HG02884 (cell line): ENCODE results near the gene APOO.
"Not testable (repeated sequence)": the region's sequence is repeated elsewhere in the genome, so short reads cannot be mapped to it uniquely, and the experiment has no call there.

Experiments used
- ATAC-seq: cut with Tn5 transposase; IDR thresholded peaks from one replicate; pipeline ENCODE4 v1.9.1; 2021; ENCODE audit warnings: mild to moderate bottlenecking, moderate library complexity; ENCODE audit not compliant: unreplicated experiment

Gene APOO

GRCh38 chrX:23904096-23904495 is 3.6 kb downstream of the APOO start:
- ATAC-seq = no peak

DNA sequence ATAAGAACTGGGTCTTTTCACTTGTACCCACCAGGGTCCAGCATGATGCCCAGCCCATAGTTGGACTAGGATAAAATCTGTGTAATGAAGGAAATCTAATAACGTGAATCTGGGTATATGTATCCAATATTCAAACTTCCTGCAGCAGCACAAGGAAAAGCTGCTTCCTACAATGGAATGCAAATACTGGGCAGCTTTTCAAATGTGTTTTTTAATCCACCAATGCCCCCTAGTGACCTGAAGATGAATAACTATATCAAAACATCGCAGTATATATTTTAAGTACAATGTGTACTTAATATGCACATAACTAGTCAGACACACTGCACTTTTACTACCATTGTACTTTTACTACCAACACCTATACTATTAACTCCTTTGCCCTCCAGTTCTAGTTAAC is 5.3 kb downstream of the APOO start:
- ATAC-seq = no peak

- ATAC-seq = peak; percentile 55
These were observed 5.9 kb downstream of the APOO start for GRCh38 chrX:23901805-23902204.

DNA sequence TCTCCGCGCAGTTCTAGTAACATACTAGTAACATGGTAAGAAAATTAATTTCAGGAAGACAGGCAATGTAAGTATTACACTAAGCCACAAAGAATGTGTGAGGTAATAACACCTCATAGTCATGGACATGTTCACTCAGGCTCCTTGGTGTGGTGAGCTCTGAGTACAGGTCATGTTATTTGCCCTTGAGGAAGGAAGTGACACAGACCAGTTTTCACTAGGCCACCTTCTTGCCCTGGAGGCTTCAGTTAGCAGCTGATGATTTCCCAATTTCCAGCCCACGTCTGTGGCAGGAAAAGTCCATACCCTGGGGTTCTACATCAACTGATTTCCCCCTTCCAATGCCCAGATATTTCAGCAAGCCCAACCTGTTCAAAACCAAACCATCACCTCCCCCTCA is 6.7 kb downstream of the APOO start:
- no peak for ATAC-seq

DNA sequence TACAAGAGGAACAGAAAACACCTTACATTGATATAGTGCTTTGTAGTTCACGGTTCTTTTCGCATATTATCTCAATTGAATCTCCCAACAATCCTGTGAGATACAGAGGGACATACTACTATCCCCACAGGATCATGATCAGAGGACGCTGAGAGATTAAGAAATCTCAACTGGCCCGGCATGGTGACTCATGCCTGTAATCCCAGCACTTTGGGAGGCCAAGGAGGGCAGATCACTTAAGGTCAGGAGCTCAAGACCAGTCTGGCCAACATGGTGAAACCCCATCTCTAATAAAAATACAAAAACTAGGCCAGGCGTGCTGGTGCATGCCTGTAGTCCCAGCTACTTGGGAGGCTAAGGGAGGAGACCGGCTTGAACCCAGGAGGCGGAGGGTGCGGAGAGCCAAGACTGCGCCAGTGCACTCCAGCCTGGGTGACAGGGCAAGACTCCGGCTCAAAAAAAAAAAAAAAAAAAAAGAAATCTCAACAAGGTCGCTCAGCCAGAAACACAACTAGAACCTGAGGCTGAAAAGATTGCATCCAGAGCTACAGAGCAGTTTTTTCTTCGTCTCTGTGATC is 7.4 kb downstream of the APOO start:
- ATAC-seq = no peak

- ATAC-seq = no peak
These were observed 9.3 kb downstream of the APOO start for GRCh38 chrX:23898412-23898959.

DNA sequence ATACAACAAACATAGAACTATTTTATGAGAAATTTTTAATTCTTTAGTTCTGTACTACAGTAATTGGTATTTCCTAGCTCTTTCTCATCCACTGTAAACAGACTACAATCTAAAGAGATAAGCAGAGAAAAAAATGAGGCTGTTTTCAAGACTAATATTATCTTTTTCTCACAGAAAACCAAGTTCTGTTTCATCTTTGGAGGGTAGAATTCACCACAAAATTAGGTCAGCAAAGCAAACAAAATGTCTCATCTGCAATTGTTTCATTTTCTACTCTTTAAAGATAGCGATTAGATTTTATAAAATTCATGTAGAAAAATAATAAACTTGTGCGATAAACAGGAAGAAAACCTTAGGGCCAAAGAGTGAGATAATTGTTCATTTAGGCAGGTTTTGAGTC is 10.8 kb downstream of the APOO start:
- no peak for ATAC-seq

DNA sequence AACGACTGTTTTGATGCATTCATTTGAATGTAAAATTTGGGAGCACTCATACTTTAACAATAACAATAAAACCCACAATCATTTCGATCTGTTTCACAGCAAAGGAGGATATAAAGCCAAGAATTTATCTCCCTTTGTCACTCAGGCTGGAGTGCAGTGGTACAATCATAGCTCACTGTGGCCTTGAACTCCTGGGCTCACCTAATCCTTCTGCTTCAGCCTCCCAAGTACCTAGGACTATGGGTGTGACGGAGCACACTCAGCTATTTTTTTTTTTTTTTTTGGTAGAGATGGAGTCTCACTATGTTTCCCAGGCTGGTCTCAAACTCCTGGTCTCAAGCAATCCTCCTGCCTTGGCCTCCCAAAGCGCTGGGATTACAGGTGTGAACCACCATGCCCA is 11.2 kb downstream of the APOO start:
- ATAC-seq = not testable (repeated sequence)

GRCh38 chrX:23894993-23895392 is 12.7 kb downstream of the APOO start:
- ATAC-seq = not testable (repeated sequence)

DNA sequence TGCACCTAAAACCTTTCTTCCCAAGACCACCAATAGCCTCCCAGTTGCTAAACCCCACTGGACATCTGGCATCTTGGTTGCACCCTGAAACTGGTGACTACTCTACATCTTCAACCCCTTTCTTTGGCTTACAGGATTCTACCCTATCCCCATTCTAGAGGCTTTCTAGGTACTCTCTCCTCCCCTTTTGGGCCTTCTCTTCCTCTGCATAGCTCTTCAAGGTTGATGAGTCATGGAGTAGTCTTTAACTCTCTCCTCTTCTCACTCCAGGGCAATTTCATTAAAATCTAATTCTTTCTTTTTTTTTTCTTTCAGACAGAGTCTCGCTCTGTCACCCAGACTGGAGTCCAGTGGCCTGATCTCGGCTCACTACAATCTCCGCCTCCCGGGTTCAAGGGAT is 16.8 kb downstream of the APOO start:
- no peak for ATAC-seq

DNA sequence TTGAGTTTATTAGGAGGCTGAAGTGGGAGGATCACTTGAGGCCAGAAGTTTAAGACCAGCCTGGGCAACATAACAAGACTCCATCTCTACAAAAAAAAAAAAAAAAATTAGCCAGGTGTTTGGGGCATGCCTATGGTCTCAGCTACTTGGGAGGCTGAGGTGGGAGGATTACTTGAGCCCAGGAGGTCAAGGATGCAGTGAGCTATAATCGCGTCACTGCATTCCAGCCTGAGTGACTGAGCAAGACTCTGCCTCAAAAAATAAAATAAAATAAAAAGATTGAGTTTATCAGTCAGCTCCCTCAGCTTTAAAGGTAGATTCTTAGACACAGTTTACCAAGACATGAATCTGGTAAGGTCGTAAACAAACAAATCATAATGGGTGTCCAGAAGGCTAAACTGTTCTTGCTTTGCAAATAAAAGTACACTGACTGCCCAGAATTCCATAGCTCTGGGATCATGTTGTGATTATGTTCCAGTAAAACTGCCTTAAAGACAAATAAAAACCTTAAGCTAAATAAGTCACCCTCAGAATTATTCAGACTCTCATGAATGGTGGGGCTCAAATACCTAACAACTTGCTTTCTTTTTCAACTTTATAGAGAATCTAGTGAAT is 18.7 kb downstream of the APOO start:
- no peak for ATAC-seq

- ATAC-seq = no peak
These were observed 19.8 kb downstream of the APOO start for GRCh38 chrX:23887918-23888317.

DNA sequence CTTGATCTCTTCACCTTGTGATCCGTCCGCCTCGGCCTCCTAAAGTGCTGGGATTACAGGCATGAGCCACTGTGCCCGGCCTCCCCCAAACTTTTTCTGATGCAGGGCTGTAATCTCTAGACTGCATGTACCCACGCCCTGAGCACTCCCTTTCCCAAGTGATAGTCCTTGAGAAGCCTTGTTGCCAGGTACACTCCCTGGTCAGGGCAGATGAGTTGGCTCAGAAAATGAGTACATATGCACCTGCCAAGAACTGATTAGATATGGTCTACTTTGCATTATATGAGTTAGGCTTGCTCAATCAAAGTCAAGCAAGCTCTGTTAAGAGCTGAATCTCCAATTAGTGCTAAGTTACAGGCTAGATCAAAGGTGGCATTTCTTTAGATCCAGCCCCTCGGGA is 20.3 kb downstream of the APOO start:
- ATAC-seq = no peak

DNA sequence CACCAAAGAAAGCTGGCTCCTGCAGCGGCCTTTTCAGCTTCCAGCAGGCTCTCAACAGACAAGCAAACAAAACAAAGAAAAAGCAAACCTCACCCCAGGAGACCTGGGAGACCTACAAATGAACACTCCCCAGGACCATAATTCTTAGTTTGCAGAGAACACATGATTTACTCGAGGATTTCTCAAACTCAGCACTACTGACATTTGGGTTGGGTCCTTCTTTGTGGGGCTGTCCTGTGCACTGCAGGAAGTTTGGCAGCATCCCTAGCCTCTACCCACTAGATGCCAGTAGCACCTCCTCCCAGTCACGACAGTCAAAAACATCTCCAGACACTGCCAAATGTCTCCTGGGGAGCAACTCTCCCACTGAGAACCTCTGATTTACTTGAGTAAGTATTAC is 21.9 kb downstream of the APOO start:
- no peak for ATAC-seq

- ATAC-seq = no peak
These were observed 23.2 kb downstream of the APOO start for GRCh38 chrX:23884427-23885024.

GRCh38 chrX:23883737-23884354 is 23.9 kb downstream of the APOO start:
- ATAC-seq = no peak

DNA sequence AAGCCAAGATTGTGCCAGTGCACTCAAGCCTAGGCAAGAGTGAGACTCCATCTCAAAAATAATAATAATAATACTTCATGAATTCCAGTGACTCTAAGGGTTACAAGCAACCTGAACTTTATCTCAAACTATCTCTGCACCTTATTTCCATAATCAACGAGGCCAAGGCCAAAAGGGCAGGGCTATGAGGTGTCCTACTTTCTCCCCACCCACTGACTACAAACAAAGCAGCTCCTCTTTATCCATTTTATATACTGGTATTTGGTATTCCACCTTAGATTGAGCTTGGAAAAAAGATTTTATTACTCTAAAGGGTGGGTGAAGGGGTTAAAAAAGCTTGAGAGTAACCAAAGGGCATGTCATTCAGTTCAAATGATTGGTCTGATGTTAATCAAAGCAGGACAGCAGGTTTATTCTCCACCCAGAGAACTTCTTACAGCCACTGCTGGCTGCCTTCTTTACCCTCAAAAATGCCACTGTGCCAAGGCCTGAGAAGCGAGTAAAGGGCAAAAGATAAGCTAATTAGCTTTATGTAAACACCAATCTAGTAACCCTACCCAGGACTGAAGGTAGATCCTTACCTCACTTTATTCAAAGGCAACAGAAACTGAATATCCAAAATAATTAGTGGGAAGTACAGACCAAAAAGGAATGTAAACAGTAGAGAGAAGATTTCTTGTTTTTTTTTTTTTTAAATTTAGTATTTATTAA is 28.2 kb downstream of the APOO start:
- ATAC-seq = no peak

DNA sequence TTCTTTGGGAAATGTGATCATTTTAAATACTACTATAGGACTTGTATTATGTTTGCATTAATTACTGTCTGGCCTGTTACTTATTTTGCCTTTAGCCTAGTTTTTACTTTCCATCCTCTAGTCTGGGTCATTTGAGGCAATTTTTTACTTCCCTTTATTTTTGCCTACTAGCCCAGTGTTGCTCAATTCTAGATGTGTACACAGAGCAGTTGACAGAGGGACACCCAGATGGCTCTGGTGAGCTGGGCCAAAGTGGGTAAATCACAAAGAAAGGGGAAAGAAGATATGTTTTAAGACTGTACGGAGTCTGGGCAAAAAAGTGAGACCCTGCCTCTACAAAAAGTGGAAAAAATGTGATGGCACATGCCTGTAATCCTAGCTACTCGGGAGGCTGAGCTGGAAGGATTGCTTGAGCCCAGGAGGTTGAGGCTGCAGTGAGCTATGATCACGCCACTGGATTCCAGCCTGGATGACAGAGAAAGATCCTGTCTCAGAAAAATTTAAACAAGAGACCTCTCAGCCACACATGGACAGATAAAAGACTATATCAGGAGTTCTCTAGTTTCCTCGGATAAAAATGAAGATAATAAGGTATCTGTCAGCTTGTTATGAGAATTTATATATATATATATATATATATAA is 35.7 kb downstream of the APOO start:
- ATAC-seq = no peak

GRCh38 chrX:23870041-23870440 is 37.7 kb downstream of the APOO start:
- ATAC-seq = no peak

- no peak for ATAC-seq
These were observed 42.9 kb downstream of the APOO start for GRCh38 chrX:23864742-23865326.
